ENCODE measurements around the gene PAPPA2.

PAPPA2 gene

GRCh38 chr1:176648556-176648955 lies 185.6 kb downstream of the PAPPA2 start:
- Mint-ChIP-seq H3K4me3 (no peak overlapping the region), H3K36me3 (peaks cover 6% of the 10 kb centered on the region), H3K4me1 (no peaks in the 10 kb centered on the region), H3K27ac (no peak overlapping the region), H3K9me3 (peaks cover 28% of the 10 kb centered on the region), H3K27me3 (no peaks in the 10 kb centered on the region)
- ATAC-seq = no peak

- Mint-ChIP-seq H3K4me1 (no peaks in the 10 kb centered on the region), H3K4me3 (no peak overlapping the region), H3K27me3 (no peaks in the 10 kb centered on the region), H3K27ac (no peak overlapping the region), H3K9me3 (peaks cover 13% of the 10 kb centered on the region), H3K36me3 (no peaks in the 10 kb centered on the region)
- no peak for ATAC-seq
Observed at GRCh38 chr1:176656257-176656995, 193.5 kb downstream of the PAPPA2 start.

- Mint-ChIP-seq H3K4me3 (no peak overlapping the region), H3K9me3 (no peaks in the 10 kb centered on the region), H3K36me3 (no peaks in the 10 kb centered on the region), H3K4me1 (no peaks in the 10 kb centered on the region), H3K27me3 (peaks cover 19% of the 10 kb centered on the region), H3K27ac (no peak overlapping the region)
- no peak for ATAC-seq
Observed at GRCh38 chr1:176669782-176670181, 206.8 kb downstream of the PAPPA2 start.

GRCh38 chr1:176670853-176671252 lies 207.9 kb downstream of the PAPPA2 start:
- no peaks in the 10 kb centered on the region for H3K36me3 Mint-ChIP-seq
- no peaks in the 10 kb centered on the region for H3K9me3 Mint-ChIP-seq
- ATAC-seq = no peak
- peaks cover 24% of the 10 kb centered on the region for H3K27me3 Mint-ChIP-seq
- no peak overlapping the region for H3K4me3 Mint-ChIP-seq
- H3K27ac Mint-ChIP-seq = no peak overlapping the region
- H3K4me1 Mint-ChIP-seq = no peaks in the 10 kb centered on the region

GRCh38 chr1:176682830-176683535 lies 220.0 kb downstream of the PAPPA2 start:
- ATAC-seq = no peak
- no peaks in the 10 kb centered on the region for H3K4me1 Mint-ChIP-seq
- H3K27ac Mint-ChIP-seq = no peak overlapping the region
- H3K4me3 Mint-ChIP-seq = no peak overlapping the region
- no peaks in the 10 kb centered on the region for H3K36me3 Mint-ChIP-seq
- peaks cover 20% of the 10 kb centered on the region for H3K27me3 Mint-ChIP-seq
- no peaks in the 10 kb centered on the region for H3K9me3 Mint-ChIP-seq

- Mint-ChIP-seq H3K9me3 (no peaks in the 10 kb centered on the region), H3K27me3 (no peaks in the 10 kb centered on the region), H3K4me1 (no peaks in the 10 kb centered on the region), H3K36me3 (no peaks in the 10 kb centered on the region), H3K27ac (no peak overlapping the region), H3K4me3 (no peak overlapping the region)
- ATAC-seq = peak; percentile 59
Observed at GRCh38 chr1:176691251-176692228, 228.6 kb downstream of the PAPPA2 start.

- Mint-ChIP-seq H3K9me3 (no peaks in the 10 kb centered on the region), H3K4me3 (no peak overlapping the region), H3K36me3 (no peaks in the 10 kb centered on the region), H3K27ac (no peak overlapping the region), H3K4me1 (no peaks in the 10 kb centered on the region), H3K27me3 (no peaks in the 10 kb centered on the region)
- ATAC-seq = no peak
Observed at GRCh38 chr1:176692431-176692830, 229.5 kb downstream of the PAPPA2 start.

- H3K4me1 Mint-ChIP-seq = no peaks in the 10 kb centered on the region
- H3K9me3 Mint-ChIP-seq = no peaks in the 10 kb centered on the region
- ATAC-seq = no peak
- no peaks in the 10 kb centered on the region for H3K27me3 Mint-ChIP-seq
- H3K27ac Mint-ChIP-seq = no peak overlapping the region
- no peak overlapping the region for H3K4me3 Mint-ChIP-seq
- H3K36me3 Mint-ChIP-seq = no peaks in the 10 kb centered on the region
Observed at GRCh38 chr1:176692988-176693696, 230.2 kb downstream of the PAPPA2 start.

- H3K27ac Mint-ChIP-seq = no peak overlapping the region
- no peak for ATAC-seq
- H3K4me3 Mint-ChIP-seq = no peak overlapping the region
- H3K27me3 Mint-ChIP-seq = no peaks in the 10 kb centered on the region
- H3K36me3 Mint-ChIP-seq = no peaks in the 10 kb centered on the region
- H3K4me1 Mint-ChIP-seq = no peaks in the 10 kb centered on the region
- H3K9me3 Mint-ChIP-seq = no peaks in the 10 kb centered on the region
Observed at GRCh38 chr1:176693697-176694329, 230.8 kb downstream of the PAPPA2 start.

- H3K9me3 Mint-ChIP-seq = no peaks in the 10 kb centered on the region
- no peaks in the 10 kb centered on the region for H3K27me3 Mint-ChIP-seq
- no peak overlapping the region for H3K27ac Mint-ChIP-seq
- no peaks in the 10 kb centered on the region for H3K4me1 Mint-ChIP-seq
- no peaks in the 10 kb centered on the region for H3K36me3 Mint-ChIP-seq
- no peak overlapping the region for H3K4me3 Mint-ChIP-seq
- ATAC-seq = no peak
Observed at GRCh38 chr1:176694713-176695112, 231.7 kb downstream of the PAPPA2 start.

- H3K9me3 Mint-ChIP-seq = no peaks in the 10 kb centered on the region
- no peak overlapping the region for H3K4me3 Mint-ChIP-seq
- ATAC-seq = no peak
- H3K36me3 Mint-ChIP-seq = no peaks in the 10 kb centered on the region
- H3K4me1 Mint-ChIP-seq = no peaks in the 10 kb centered on the region
- H3K27me3 Mint-ChIP-seq = no peaks in the 10 kb centered on the region
- H3K27ac Mint-ChIP-seq = no peak overlapping the region
Observed at GRCh38 chr1:176696109-176696508, 233.1 kb downstream of the PAPPA2 start.

- Mint-ChIP-seq H3K27ac (no peak overlapping the region), H3K4me1 (no peaks in the 10 kb centered on the region), H3K9me3 (no peaks in the 10 kb centered on the region), H3K27me3 (no peaks in the 10 kb centered on the region), H3K36me3 (no peaks in the 10 kb centered on the region), H3K4me3 (no peak overlapping the region)
- no peak for ATAC-seq
Observed at GRCh38 chr1:176696689-176697088, 233.7 kb downstream of the PAPPA2 start.

GRCh38 chr1:176699821-176700220 lies 236.8 kb downstream of the PAPPA2 start:
- Mint-ChIP-seq H3K36me3 (no peaks in the 10 kb centered on the region), H3K9me3 (no peaks in the 10 kb centered on the region), H3K27ac (no peak overlapping the region), H3K4me3 (no peak overlapping the region), H3K4me1 (no peaks in the 10 kb centered on the region), H3K27me3 (peaks cover 8% of the 10 kb centered on the region)
- no peak for ATAC-seq

GRCh38 chr1:176701151-176701866 lies 238.3 kb downstream of the PAPPA2 start:
- Mint-ChIP-seq H3K27me3 (peaks cover 8% of the 10 kb centered on the region), H3K36me3 (no peaks in the 10 kb centered on the region), H3K27ac (no peak overlapping the region), H3K4me3 (no peak overlapping the region), H3K4me1 (no peaks in the 10 kb centered on the region), H3K9me3 (no peaks in the 10 kb centered on the region)
- no peak for ATAC-seq

Data from stimulated activated memory B cell treated with anti-CD40 and anti-IgM and Interleukin-4, amounts not matched to agents 10 μg/mL and 1 μg/mL and 100 μg/mL, for 72 hours (primary cell).